SK-N-SH treated with all-trans-retinoic acid at 6 μM for 48 hours (cell line): ENCODE measurements around the gene RALGPS1.

Experiments
- ARNTL ChIP-seq: fragments of 450-650 bp; formaldehyde crosslinking; IDR thresholded peaks from 2 replicates; pipeline ENCODE4 v1.5.0; 2020; ENCODE audit warnings: low read depth, mild to moderate bottlenecking, moderate library complexity, borderline replicate concordance
- ESRRG ChIP-seq: fragments of 250-450 bp; sonication (Bioruptor Pico); IDR thresholded peaks from 2 replicates; pipeline ENCODE4 v1.6.1; 2021; ENCODE audit warnings: mild to moderate bottlenecking
- OSR1 ChIP-seq: fragments of 250-450 bp; sonication (Bioruptor Pico); IDR thresholded peaks from 2 replicates; pipeline ENCODE4 v1.8.0; 2022; ENCODE audit warnings: moderate library complexity, mild to moderate bottlenecking, inconsistent platforms
- PPARA ChIP-seq: fragments of 250-450 bp; sonication (Bioruptor Pico); IDR thresholded peaks from 2 replicates; pipeline ENCODE4 v1.5.0; 2020; ENCODE audit warnings: mild to moderate bottlenecking, borderline replicate concordance
- RARB ChIP-seq: fragments of 250-450 bp; sonication (Bioruptor Pico); IDR thresholded peaks from 2 replicates; pipeline ENCODE4 v1.8.0; 2021; ENCODE audit warnings: mild to moderate bottlenecking, moderate library complexity
- SNAI2 ChIP-seq: fragments of 250-450 bp; sonication (Bioruptor Pico); IDR thresholded peaks from 2 replicates; pipeline ENCODE4 v1.5.0; 2020; ENCODE audit warnings: mild to moderate bottlenecking, moderate library complexity
- TCF4 ChIP-seq: fragments of 250-450 bp; sonication (Bioruptor Pico); IDR thresholded peaks from 2 replicates; pipeline ENCODE4 v1.8.0; 2021; ENCODE audit warnings: mild to moderate bottlenecking, moderate library complexity, borderline replicate concordance
- ZC3H10 ChIP-seq: fragments of 250-450 bp; sonication (Bioruptor Pico); IDR thresholded peaks from 2 replicates; pipeline ENCODE4 v1.5.1; 2021; ENCODE audit warnings: mild to moderate bottlenecking, moderate library complexity
- ZFP3 ChIP-seq: fragments of 250-450 bp; sonication (Bioruptor Pico); IDR thresholded peaks from 2 replicates; pipeline ENCODE4 v1.5.0; 2020; ENCODE audit warnings: mild to moderate bottlenecking, moderate library complexity
- ZFP30 ChIP-seq: fragments of 450-650 bp; formaldehyde crosslinking; IDR thresholded peaks from 2 replicates; pipeline ENCODE4 v1.5.0; 2022; ENCODE audit warnings: mild to moderate bottlenecking, moderate library complexity
- ZNF8 ChIP-seq: fragments of 450-650 bp; formaldehyde crosslinking; IDR thresholded peaks from 2 replicates; pipeline ENCODE4 v1.5.0; 2020; ENCODE audit warnings: mild to moderate bottlenecking, moderate library complexity
- TF ChIP-seq, protein P1 (sequence below): fragments of 250-450 bp; sonication (Bioruptor Pico); IDR thresholded peaks from 2 replicates; pipeline ENCODE4 v1.8.0; 2020; ENCODE audit warnings: mild to moderate bottlenecking, moderate library complexity, borderline replicate concordance
- TF ChIP-seq, protein P2 (sequence below): fragments of 250-450 bp; sonication (Bioruptor Pico); IDR thresholded peaks from 2 replicates; pipeline ENCODE4 v1.5.1; 2021; ENCODE audit warnings: mild to moderate bottlenecking, moderate library complexity
- TF ChIP-seq, protein P3 (sequence below): fragments of 250-450 bp; sonication (Bioruptor Pico); IDR thresholded peaks from 2 replicates; pipeline ENCODE4 v1.8.0; 2021; ENCODE audit warnings: low read depth, mild to moderate bottlenecking, moderate library complexity, borderline replicate concordance

DNA sequence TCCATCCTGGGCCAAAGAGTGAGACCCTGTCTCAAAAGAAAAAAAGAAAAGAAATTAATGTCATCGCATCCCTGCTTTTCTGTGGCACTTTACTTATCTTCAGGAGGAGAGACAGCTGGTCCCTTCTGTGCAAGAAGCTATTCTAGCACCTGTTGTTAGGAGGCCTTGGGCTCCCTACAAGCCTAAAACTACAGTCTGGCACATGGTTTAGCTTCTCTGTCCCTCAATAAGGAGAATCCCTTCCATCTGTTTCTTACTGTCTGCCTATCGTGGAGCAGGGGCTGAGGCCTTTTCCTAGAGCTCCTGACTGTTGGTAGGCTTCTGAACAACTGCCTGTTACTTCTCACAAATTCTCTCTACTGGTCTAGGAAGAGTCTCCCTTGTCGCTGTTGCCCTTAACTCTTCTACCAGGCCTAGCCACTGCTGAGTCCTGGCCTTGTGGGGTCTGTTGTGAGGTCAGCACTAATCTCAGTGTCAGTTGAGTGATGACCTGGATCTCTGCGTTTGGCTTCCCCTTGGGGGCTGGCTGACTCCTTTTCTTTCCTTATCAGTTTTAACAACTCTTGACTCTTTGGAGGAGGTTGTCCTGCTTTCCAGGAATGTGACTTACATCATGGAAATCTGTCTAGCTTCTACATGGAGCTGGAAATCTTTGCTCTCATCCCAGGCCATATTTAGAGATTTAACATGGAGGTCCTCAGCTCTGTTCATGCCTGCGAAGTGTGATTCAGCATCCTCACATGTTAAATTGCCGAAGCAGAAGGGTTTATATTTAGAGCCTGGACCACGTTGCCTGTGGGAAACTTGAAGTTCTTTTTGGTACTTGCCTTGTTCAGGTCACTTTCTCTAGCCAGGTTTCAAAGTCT, 344.3 kb downstream of the RALGPS1 start:
- TF ChIP-seq RARB (CRISPR knock-in tag), result no peak
- TF ChIP-seq, protein P1, sequence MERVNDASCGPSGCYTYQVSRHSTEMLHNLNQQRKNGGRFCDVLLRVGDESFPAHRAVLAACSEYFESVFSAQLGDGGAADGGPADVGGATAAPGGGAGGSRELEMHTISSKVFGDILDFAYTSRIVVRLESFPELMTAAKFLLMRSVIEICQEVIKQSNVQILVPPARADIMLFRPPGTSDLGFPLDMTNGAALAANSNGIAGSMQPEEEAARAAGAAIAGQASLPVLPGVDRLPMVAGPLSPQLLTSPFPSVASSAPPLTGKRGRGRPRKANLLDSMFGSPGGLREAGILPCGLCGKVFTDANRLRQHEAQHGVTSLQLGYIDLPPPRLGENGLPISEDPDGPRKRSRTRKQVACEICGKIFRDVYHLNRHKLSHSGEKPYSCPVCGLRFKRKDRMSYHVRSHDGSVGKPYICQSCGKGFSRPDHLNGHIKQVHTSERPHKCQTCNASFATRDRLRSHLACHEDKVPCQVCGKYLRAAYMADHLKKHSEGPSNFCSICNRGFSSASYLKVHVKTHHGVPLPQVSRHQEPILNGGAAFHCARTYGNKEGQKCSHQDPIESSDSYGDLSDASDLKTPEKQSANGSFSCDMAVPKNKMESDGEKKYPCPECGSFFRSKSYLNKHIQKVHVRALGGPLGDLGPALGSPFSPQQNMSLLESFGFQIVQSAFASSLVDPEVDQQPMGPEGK (CRISPR knock-in tag), result no peak
- TF ChIP-seq ZFP3 (CRISPR knock-in tag), result no peak
- TF ChIP-seq ARNTL, result no peak
- no peak for TF ChIP-seq ZC3H10 (CRISPR knock-in tag)
- no peak for TF ChIP-seq ZFP30 (CRISPR knock-in tag)
- no peak for TF ChIP-seq ESRRG
- TF ChIP-seq, protein P2, sequence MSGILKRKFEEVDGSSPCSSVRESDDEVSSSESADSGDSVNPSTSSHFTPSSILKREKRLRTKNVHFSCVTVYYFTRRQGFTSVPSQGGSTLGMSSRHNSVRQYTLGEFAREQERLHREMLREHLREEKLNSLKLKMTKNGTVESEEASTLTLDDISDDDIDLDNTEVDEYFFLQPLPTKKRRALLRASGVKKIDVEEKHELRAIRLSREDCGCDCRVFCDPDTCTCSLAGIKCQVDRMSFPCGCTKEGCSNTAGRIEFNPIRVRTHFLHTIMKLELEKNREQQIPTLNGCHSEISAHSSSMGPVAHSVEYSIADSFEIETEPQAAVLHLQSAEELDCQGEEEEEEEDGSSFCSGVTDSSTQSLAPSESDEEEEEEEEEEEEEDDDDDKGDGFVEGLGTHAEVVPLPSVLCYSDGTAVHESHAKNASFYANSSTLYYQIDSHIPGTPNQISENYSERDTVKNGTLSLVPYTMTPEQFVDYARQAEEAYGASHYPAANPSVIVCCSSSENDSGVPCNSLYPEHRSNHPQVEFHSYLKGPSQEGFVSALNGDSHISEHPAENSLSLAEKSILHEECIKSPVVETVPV (CRISPR knock-in tag), result no peak
- TF ChIP-seq TCF4, result no peak
- TF ChIP-seq ZNF8 (CRISPR knock-in tag), result no peak
- no peak for TF ChIP-seq OSR1 (CRISPR knock-in tag)
- TF ChIP-seq SNAI2 (CRISPR knock-in tag), result no peak
- TF ChIP-seq, protein P3, sequence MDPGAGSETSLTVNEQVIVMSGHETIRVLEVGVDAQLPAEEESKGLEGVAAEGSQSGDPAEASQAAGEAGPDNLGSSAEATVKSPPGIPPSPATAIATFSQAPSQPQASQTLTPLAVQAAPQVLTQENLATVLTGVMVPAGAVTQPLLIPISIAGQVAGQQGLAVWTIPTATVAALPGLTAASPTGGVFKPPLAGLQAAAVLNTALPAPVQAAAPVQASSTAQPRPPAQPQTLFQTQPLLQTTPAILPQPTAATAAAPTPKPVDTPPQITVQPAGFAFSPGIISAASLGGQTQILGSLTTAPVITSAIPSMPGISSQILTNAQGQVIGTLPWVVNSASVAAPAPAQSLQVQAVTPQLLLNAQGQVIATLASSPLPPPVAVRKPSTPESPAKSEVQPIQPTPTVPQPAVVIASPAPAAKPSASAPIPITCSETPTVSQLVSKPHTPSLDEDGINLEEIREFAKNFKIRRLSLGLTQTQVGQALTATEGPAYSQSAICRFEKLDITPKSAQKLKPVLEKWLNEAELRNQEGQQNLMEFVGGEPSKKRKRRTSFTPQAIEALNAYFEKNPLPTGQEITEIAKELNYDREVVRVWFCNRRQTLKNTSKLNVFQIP (CRISPR knock-in tag), result no peak
- no peak for TF ChIP-seq PPARA (CRISPR knock-in tag)
